Lower lobe of right lung (tissue), 2 donors: ENCODE results near the gene UST. TPM values are rescaled to one million over a fixed set of nuclear protein-coding genes. Genes with fewer than 3 reads are reported as not detected.

ENCODE experiments used
- ATAC-seq, 2 donors: fragments of 200-7000 bp; cut with Tn5 transposase; one replicate each; pipeline ENCODE4 v1.9.1; 2020 to 2022; ENCODE audit warnings: mild to moderate bottlenecking in 2 of 2, moderate library complexity in 2 of 2
- DNase-seq: peaks from one replicate; pipeline ENCODE4 v3.0.0-alpha.2; 2020
- H3K27ac ChIP-seq: fragments of 200-600 bp; one replicate; pipeline ENCODE4 v1.8.0; 2022
- H3K27me3 ChIP-seq: fragments of 200-600 bp; one replicate; pipeline ENCODE4 v1.8.0; 2022; ENCODE audit warnings: low read depth
- H3K36me3 ChIP-seq: fragments of 200-600 bp; one replicate; pipeline ENCODE4 v1.8.0; 2022; ENCODE audit warnings: mild to moderate bottlenecking
- H3K4me1 ChIP-seq: fragments of 200-600 bp; one replicate; pipeline ENCODE4 v1.8.0; 2022
- H3K4me3 ChIP-seq: fragments of 200-600 bp; one replicate; pipeline ENCODE4 v1.8.0; 2022; ENCODE audit warnings: mild to moderate bottlenecking
- H3K9me3 ChIP-seq: fragments of 200-600 bp; one replicate; pipeline ENCODE4 v1.8.0; 2022
- CTCF ChIP-seq: fragments of 200-600 bp; IDR thresholded peaks from one replicate; pipeline ENCODE4 v1.8.0; 2022; ENCODE audit warnings: antibody characterized with exemption, mild to moderate bottlenecking
- intact Hi-C: fragments of 100-400 bp; cut with DNase I; formaldehyde crosslinking; loops from one replicate; pipeline ENCODE4 v1.11.0; 2022
- total RNA-seq: library from RNA; stranded (reverse); fragmentation: NEBNext Ultra II Directional; extraction: Animal tissue kit (Norgen Biotek cat#: 25700); gene quantifications from one replicate; pipeline ENCODE4 v1.2.1, GENCODE V29; 2021
- donor health status: DM: no; HTN: yes; CAD: no; lungs with severe emphysema.

The UST gene
- total RNA-seq, 1 donor from 2014 or later, result 11.8 TPM

GRCh38 chr6:148720406-148720805 lies 26.4 kb upstream of the UST start:
- no peaks in the 10 kb centered on the region for H3K4me1 ChIP-seq
- DNase-seq (no peak), ATAC-seq (no peak)
- H3K9me3 ChIP-seq, result no peaks in the 10 kb centered on the region
- intact Hi-C loops, result no loop called here
- no peaks in the 10 kb centered on the region for H3K36me3 ChIP-seq
- TF ChIP-seq CTCF, result no peak
- no peak overlapping the region for H3K27ac ChIP-seq
- H3K27me3 ChIP-seq, result no peaks in the 10 kb centered on the region
- no peak overlapping the region for H3K4me3 ChIP-seq

GRCh38 chr6:148720897-148721296 lies 25.9 kb upstream of the UST start:
- no peaks in the 10 kb centered on the region for H3K9me3 ChIP-seq
- no peak for TF ChIP-seq CTCF
- no peaks in the 10 kb centered on the region for H3K27me3 ChIP-seq
- ATAC-seq (no peak), DNase-seq (no peak)
- no peaks in the 10 kb centered on the region for H3K4me1 ChIP-seq
- intact Hi-C loops, result no loop called here
- no peak overlapping the region for H3K27ac ChIP-seq
- H3K36me3 ChIP-seq, result no peaks in the 10 kb centered on the region
- no peak overlapping the region for H3K4me3 ChIP-seq

- Histone ChIP-seq H3K36me3 (no peaks in the 10 kb centered on the region), H3K4me1 (no peaks in the 10 kb centered on the region), H3K9me3 (peaks cover 3% of the 10 kb centered on the region), H3K27me3 (no peaks in the 10 kb centered on the region), H3K4me3 (no peak overlapping the region), H3K27ac (no peak overlapping the region)
- ATAC-seq, result no peak
- no peak for TF ChIP-seq CTCF
- intact Hi-C loops, result no loop called here
- no peak for DNase-seq
Measured at GRCh38 chr6:148723484-148723883, 23.3 kb upstream of the UST start.

- ATAC-seq, result no peak
- no peaks in the 10 kb centered on the region for H3K36me3 ChIP-seq
Measured at GRCh38 chr6:148724428-148724827, 22.4 kb upstream of the UST start.

GRCh38 chr6:148727104-148727503 lies 19.7 kb upstream of the UST start:
- intact Hi-C loops, result no loop called here
- Histone ChIP-seq H3K4me3 (no peak overlapping the region), H3K27ac (no peak overlapping the region), H3K9me3 (peaks cover 3% of the 10 kb centered on the region), H3K36me3 (no peaks in the 10 kb centered on the region), H3K27me3 (no peaks in the 10 kb centered on the region), H3K4me1 (no peaks in the 10 kb centered on the region)
- DNase-seq (no peak), ATAC-seq (no peak)
- TF ChIP-seq CTCF, result no peak

More at GRCh38 chr6:148724428-148724827, 22.4 kb upstream of the UST start:
- no peak for TF ChIP-seq CTCF
- Histone ChIP-seq H3K4me1 (no peaks in the 10 kb centered on the region), H3K9me3 (peaks cover 3% of the 10 kb centered on the region), H3K27me3 (no peaks in the 10 kb centered on the region), H3K4me3 (no peak overlapping the region), H3K27ac (no peak overlapping the region)
- DNase-seq, result no peak
- intact Hi-C loops, result no loop called here

GRCh38 chr6:148735989-148736388 lies 10.8 kb upstream of the UST start:
- intact Hi-C loops, result no loop called here
- Histone ChIP-seq H3K36me3 (no peaks in the 10 kb centered on the region), H3K4me1 (no peaks in the 10 kb centered on the region), H3K27ac (no peak overlapping the region), H3K4me3 (no peak overlapping the region), H3K27me3 (no peaks in the 10 kb centered on the region), H3K9me3 (no peaks in the 10 kb centered on the region)
- no peak for TF ChIP-seq CTCF
- DNase-seq, result no peak
- ATAC-seq, result peak in 1 of 2 donors; percentile 55
